Femur (tissue), 1 donor: Measurements from ENCODE around the gene ATP6V0E1.
"Not testable (repeated sequence)": the region's sequence is repeated elsewhere in the genome, so short reads cannot be mapped to it uniquely, and the experiment has no call there.

Experiments used
- DNase-seq: peaks from one replicate; pipeline ENCODE4 v3.0.0-alpha.2; 2017

ATP6V0E1 gene

GRCh38 chr5:173004447-173004846 is 20.9 kb downstream of the ATP6V0E1 start:
- no peak for DNase-seq

DNA sequence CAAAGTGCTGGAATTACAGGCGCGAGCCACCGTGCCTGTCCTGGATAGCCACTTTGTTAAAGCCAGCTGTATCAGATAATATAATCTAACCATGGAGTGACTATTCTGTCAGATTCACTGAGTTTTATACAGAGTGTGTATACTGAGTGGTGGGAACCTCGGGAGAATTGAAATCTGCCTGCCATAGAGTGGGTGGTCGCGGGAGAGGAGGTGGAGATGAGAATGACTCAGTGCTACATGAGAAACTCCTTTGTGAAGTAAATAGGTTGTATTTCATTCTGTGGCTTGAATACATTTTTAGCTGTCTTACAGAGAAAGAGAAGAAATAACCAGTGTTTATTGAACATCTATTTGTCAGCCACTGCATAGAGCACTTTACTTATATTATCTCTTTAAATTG is 26.4 kb downstream of the ATP6V0E1 start:
- DNase-seq, result no peak

DNA sequence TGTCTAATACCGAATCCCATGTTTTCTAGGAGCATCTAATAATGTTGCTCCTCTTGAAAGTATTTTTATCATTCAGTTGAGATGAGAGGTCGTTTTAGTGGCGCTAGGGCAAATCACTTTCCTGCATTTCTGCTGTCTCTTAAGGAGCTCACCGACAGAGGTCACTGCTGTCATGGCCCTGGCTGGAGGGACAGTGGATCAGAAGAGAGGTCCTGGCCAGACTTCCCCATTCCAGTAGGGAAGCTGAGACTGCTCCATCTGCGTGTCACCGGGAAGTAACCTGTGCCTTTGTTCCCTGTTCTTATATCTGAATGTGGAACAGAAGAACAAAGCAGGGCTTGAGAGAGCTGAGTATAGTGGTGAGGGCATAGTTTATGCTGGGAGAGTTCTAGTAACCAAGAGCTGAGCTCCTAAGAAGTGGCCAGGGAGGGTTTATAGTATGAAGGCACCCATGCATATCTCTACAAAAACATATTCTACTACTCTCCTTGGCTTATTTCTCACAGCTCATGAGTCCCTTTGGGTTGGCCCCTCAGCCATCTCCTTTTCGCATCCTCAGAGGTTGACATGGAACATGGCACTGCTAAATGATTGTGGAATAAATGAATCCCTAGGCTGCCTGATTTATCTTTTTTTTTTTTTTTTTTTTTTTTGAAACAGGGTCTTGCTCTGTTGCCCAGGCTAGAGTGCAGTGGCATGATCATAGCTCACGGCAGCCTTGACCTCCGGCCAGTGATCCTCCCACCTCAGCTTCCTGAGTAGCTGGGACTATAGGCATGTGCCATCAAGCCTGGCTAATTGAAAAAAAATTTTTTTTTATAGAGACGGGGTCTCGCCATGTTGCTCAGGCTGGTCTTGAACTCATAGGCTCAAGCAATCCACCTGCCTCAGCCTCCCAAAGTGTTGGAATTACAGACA is 27.2 kb downstream of the ATP6V0E1 start:
- DNase-seq, result no peak

DNA sequence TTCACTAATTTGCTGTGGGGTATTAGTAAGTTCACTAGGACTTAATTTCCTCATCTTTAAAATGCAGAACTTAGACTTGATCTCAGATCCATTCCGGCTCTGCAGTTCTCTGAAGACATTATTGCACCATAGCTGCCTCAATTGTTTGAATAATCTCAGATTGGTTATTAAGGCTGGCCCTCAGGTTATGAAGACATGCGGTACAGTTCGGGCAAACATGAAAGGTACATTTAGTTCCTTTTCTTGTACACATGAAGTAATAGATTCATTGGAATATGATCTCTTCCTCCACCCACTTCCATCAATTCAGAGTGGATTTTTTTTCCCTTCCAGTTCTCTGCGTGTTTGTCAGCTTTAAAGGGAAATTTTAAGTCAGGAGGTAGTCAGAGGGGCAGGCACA is 28.0 kb downstream of the ATP6V0E1 start:
- DNase-seq, result no peak

- DNase-seq, result no peak
Measured at GRCh38 chr5:173012882-173013281, 29.3 kb downstream of the ATP6V0E1 start.

DNA sequence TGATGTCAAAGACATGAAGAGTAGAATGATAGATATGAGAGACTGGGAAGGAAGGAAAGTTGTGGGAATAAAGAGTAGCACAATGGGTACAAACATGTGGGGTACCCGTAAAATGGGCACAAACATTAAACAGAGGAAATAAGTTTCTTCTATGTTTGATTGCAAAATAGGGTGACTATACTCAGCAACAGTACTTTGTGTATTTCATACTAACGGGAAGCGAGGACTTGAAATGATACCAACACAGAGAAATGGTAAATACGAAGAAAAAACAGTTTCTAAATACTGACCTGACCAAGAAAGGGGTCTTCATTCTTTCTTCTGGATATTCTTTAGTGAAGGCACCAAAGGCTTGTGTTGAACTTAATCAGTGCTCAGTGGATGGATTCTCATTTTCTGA is 31.1 kb downstream of the ATP6V0E1 start:
- no peak for DNase-seq

DNA sequence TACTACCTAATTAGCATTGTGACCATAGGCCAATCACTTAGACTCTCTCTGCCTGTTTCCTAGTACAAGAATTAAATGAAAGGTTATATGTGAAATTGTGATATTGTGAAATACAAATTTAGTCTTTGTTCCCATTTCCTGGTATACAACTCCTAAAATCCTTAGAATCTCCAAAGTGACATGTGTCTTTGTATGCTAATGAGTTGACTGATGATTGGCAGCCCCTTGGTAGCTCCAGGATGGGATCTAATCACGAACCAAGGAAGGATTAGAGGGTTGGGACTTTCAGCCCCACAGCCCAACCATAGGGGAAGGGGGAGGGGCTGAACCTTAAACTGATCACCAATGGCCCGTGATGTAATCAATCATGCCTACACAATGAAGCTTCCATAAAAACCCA is 31.6 kb downstream of the ATP6V0E1 start:
- DNase-seq, result no peak

DNA sequence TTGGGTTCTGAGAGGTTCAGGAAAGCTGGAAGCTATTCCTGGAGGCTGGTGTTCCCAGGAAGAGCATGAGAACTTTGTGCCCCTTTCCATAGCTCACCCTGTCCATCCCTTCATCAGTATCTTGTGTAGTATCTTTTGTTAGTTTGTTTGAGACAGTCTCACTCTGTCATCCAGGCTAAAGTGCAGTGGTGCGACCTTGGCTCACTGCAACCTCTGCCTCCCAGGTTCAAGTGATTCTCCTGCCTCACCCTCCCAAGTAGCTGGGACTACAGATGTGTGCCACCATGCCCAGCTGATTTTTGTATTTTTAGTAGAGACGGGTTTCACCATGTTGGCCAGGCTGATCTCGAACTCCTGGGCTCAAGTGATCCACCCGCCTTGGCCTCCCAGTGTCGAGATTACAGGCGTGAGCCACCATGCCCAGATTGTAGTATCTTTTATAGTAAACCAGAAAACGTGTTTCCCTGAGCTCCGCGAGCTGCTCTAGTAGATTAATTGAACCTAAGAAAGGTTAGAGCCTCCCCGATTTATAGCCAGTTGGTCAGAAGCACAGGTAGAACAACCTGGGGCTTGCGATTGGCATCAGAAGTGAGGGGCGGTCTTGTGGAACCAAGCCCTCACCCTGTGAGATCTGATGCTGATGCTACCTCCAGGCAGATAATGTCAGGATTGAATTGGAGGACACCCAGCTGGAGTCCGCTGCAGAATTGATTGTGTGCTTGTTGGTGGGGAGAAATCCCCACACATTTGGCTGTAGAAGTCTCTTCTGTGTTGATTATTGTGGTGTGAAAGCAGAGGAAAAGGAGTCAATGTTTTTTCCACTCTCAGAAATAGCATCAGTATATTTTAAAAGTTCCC is 32.3 kb downstream of the ATP6V0E1 start:
- DNase-seq, result no peak

DNA sequence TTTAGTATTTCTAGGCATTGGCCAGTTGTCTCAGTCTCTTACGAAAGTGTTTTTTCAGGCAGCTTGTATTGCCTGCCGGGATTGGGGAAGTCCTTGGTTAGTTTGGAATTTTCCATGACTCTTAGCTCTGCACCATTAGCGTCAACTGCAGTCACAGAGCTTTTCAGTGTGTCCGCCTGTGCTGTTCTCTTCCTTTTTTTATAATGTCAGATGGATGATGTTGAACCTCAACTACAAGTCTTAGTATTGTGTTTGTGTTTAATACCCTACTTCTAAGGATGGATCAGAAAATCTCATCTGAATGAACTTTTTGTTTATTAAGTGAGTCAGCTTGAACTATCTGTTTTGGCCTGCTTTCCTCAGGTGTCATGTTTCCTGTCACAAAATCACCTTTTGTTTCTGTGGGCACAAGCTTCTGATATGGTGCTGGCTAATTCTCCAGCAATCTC is 33.1 kb downstream of the ATP6V0E1 start:
- peak; percentile 50 for DNase-seq

GRCh38 chr5:173017087-173017486 is 33.5 kb downstream of the ATP6V0E1 start:
- not testable (repeated sequence) for DNase-seq

DNA sequence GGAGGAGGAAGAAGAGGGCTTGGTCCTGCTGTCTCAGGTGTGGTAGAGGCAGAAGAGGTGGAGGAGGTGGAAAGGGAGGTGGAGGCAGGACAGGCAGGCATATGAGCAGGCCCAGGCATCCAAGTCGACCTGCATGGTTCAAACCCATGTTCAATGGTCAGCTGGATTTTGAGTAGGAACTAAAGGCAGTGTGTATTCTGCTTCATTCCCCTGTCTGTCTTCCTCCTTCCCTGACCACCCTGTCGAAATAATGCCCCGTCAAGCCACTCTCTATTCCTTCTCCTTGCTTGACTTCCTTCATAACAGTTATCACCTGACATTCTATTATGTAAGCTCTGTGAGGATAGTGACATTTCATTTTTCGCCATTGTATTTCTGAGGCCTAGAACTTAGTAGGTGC is 34.8 kb downstream of the ATP6V0E1 start:
- no peak for DNase-seq

DNA sequence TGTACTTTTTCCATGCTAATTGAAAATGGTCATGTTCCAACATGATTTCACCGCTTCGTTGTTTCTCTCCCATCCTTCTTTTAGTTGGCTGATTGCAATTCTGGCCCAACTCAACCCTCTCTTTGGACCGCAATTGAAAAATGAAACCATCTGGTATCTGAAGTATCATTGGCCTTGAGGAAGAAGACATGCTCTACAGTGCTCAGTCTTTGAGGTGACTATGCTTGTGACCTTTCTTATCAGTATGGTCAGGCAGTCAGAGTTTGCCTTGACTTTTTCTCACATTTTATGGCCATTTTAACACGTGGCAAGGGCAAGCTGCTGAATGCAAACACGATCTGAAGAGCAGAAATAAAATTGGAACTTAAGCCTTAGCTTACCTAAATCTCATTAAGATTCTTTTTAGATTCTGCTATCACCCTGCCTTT is 36.6 kb downstream of the ATP6V0E1 start:
- DNase-seq, result no peak

DNA sequence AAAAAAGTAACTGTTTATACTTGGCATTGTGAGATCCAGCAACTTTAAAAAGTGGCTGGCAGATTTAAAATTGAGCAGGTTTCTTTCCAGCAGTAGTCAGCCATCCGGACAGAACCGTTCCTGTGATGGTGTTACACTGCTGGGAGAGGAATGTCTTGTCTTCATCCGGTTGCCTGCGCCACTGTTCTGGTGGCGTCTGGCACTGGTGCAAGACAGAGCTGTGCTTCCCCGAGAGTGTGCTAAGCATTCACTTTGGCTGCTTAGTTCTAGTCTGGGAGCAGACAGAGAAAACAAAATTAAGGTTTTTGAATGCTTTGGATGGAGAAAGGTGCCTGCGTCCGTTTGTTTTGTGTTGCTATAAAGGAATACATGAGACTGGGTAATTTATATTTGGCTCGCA is 37.1 kb downstream of the ATP6V0E1 start:
- no peak for DNase-seq

- DNase-seq, result no peak
Measured at GRCh38 chr5:173025651-173026050, 42.1 kb downstream of the ATP6V0E1 start.

DNA sequence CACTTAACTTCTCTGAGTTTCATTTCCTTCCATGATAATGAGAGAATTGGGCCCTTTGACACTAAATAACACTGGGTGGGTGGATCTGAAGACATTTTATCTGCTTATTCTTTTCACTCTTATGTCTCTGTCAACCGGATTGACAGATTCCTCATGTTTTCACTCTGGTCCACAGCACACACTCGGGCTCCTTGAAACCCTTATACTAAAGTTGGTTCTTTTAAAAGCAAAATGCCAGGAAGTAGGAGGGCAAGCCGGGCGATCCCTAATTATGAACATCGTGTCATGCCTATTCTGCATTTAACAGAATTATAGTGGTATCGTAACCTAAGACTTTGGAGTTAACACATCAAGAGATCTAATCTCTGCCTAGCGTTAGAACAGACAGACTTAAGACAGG is 44.3 kb downstream of the ATP6V0E1 start:
- no peak for DNase-seq

- no peak for DNase-seq
Measured at GRCh38 chr5:173028811-173029327, 45.3 kb downstream of the ATP6V0E1 start.

GRCh38 chr5:173029499-173029921 is 45.9 kb downstream of the ATP6V0E1 start:
- no peak for DNase-seq

- not testable (repeated sequence) for DNase-seq
Measured at GRCh38 chr5:173032096-173032495, 48.5 kb downstream of the ATP6V0E1 start.

- no peak for DNase-seq
Measured at GRCh38 chr5:173032730-173033129, 49.2 kb downstream of the ATP6V0E1 start.

- DNase-seq, result no peak
Measured at GRCh38 chr5:173033923-173034322, 50.4 kb downstream of the ATP6V0E1 start.

DNA sequence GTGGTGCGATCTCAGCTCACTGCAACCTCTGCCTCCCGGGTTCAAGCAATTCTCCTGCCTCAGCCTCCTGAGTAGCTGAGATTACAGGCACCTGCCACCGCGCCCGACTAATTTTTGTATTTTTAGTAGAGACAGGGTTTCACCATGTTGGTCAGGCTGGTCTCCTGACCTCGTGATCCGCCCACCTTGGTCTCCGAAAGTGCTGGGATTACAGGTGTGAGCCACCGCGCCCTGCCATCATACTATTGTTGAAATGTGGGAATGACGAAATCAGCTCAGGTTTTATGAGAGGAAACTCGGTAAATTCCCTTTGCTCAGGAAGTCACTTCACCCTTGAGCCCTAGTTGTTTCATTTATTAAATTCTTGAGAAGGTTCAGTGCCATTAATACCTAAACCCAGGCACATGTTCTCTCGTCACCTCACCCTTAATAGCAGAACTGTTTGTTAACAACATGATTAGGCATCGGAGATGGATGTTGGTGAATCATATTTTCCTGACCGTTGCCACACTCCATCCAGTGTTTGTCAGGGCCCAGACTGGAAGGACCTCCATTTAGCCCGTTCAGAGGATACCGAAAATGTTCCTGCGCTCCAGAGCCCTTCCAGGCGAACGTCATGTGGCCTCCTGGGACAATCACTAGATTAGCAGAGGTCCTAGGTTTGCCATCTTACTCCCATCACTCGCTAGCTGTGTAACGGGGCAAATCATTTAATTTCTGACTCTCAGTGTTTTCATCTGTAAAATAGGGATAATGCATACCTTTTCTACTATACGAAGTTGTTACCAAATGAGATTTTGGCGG is 52.5 kb downstream of the ATP6V0E1 start:
- no peak for DNase-seq

GRCh38 chr5:173039188-173039587 is 55.6 kb downstream of the ATP6V0E1 start:
- no peak for DNase-seq

- no peak for DNase-seq
Measured at GRCh38 chr5:173039964-173040363, 56.4 kb downstream of the ATP6V0E1 start.
